OCI-LY1 (cell line): ENCODE data around the gene IMMP2L.

Experiments used
- H2AFZ ChIP-seq: fragments of 200-600 bp; sonication (generic), shearing (Covaris generic); 2 replicates; pipeline ENCODE4 v1.6.0; 2014; ENCODE audit warnings: antibody characterized with exemption, mild to moderate bottlenecking, low read length
- H3F3A ChIP-seq: fragments of 200-600 bp; sonication (generic), shearing (Covaris generic); 2 replicates; pipeline ENCODE4 v1.6.0; 2014; ENCODE audit warnings: mild to moderate bottlenecking, antibody characterized with exemption, low read length, moderate library complexity; ENCODE audit not compliant: insufficient read depth
- H3K27ac ChIP-seq: fragments of 200-600 bp; sonication (generic); 2 replicates; pipeline ENCODE4 v1.5.1; 2014; ENCODE audit warnings: low read length, mixed run types, mild to moderate bottlenecking, low read depth; ENCODE audit not compliant: poor library complexity, severe bottlenecking
- H3K27me3 ChIP-seq: fragments of 200-600 bp; sonication (generic); 2 replicates; pipeline ENCODE4 v1.6.0; 2014; ENCODE audit warnings: antibody characterized with exemption, mild to moderate bottlenecking, low read length, moderate library complexity; ENCODE audit not compliant: insufficient read depth
- H3K36me3 ChIP-seq: fragments of 200-600 bp; sonication (generic); 2 replicates; pipeline ENCODE4 v1.6.1; 2014; ENCODE audit warnings: mild to moderate bottlenecking, antibody characterized with exemption, low read length, moderate library complexity, mixed read lengths; ENCODE audit not compliant: insufficient read depth
- H3K4me1 ChIP-seq: fragments of 200-600 bp; sonication (generic); 2 replicates; pipeline ENCODE4 v1.5.1; 2014; ENCODE audit warnings: mild to moderate bottlenecking, low read length, moderate library complexity; ENCODE audit not compliant: insufficient read depth, severe bottlenecking
- H3K4me2 ChIP-seq: fragments of 200-600 bp; sonication (generic), shearing (Covaris generic); 2 replicates; pipeline ENCODE4 v1.6.1; 2014; ENCODE audit warnings: low read length
- H3K4me3 ChIP-seq: fragments of 200-600 bp; sonication (generic); 2 replicates; pipeline ENCODE4 v1.5.1; 2014; ENCODE audit warnings: low read length, low read depth, mild to moderate bottlenecking, mixed read lengths; ENCODE audit not compliant: poor library complexity, severe bottlenecking
- H3K79me2 ChIP-seq: fragments of 200-600 bp; shearing (Covaris generic); 2 replicates; pipeline ENCODE4 v1.6.1; 2016; ENCODE audit warnings: mixed run types, low read length, mixed read lengths; ENCODE audit not compliant: insufficient read depth
- H3K9ac ChIP-seq: fragments of 200-600 bp; sonication (generic), shearing (Covaris generic); 2 replicates; pipeline ENCODE4 v1.6.1; 2014; ENCODE audit warnings: mild to moderate bottlenecking, low read length, mixed read lengths
- H3K9me2 ChIP-seq: fragments of 200-600 bp; sonication (generic), shearing (Covaris generic); 2 replicates; pipeline ENCODE4 v1.6.1; 2014; ENCODE audit warnings: low read depth, mild to moderate bottlenecking, low read length, mixed read lengths
- H3K9me3 ChIP-seq: fragments of 200-600 bp; shearing (Covaris generic); 2 replicates; pipeline ENCODE4 v1.6.1; 2014; ENCODE audit warnings: low read length, mixed read lengths
- H4K20me1 ChIP-seq: fragments of 200-600 bp; sonication (generic), shearing (Covaris generic); 2 replicates; pipeline ENCODE4 v1.6.0; 2016; ENCODE audit warnings: mild to moderate bottlenecking, low read length; ENCODE audit not compliant: insufficient read depth
- CTCF ChIP-seq: fragments of 200-600 bp; sonication (generic), shearing (Covaris generic); IDR thresholded peaks from 2 replicates; pipeline ENCODE4 v1.5.1; 2017; ENCODE audit warnings: mild to moderate bottlenecking, antibody characterized with exemption, low read length, moderate library complexity, mixed read lengths
- EZH2 ChIP-seq: fragments of 200-600 bp; sonication (generic), shearing (Covaris generic); IDR thresholded peaks from 2 replicates; pipeline ENCODE4 v1.8.0; 2017; ENCODE audit warnings: borderline replicate concordance, mixed run types, mild to moderate bottlenecking, antibody characterized with exemption, low read length, moderate library complexity, mixed read lengths

Gene IMMP2L

DNA sequence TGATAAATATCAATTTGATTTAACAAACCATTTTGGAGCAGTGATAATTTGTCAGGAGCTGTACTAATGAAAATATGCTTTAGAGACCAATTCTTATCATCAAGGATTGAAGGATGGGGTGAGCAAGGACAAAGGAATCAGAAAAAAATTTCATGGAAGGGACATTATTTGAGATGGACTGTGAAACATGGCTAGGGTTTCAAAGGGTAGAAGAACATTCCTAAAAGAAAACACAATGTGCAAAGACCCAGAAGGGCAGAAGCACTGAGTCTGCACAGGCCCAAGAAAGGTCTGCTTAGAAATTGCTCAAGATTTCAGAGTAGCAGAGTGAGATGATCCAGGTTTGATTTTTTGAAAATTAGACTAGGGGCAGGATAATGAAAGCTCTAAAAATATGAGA lies 296.9 kb downstream of the IMMP2L start:
- H4K20me1 ChIP-seq, result no peaks in the 10 kb centered on the region
- no peak overlapping the region for H3K4me3 ChIP-seq
- no peak overlapping the region for H2AFZ ChIP-seq
- no peaks in the 10 kb centered on the region for H3K4me1 ChIP-seq
- no peaks in the 10 kb centered on the region for H3K9me3 ChIP-seq
- H3K4me2 ChIP-seq, result no peak overlapping the region
- no peak overlapping the region for H3K9ac ChIP-seq
- H3K27ac ChIP-seq, result no peak overlapping the region
- H3F3A ChIP-seq, result no peaks in the 10 kb centered on the region
- no peaks in the 10 kb centered on the region for H3K27me3 ChIP-seq
- no peaks in the 10 kb centered on the region for H3K79me2 ChIP-seq
- no peaks in the 10 kb centered on the region for H3K36me3 ChIP-seq
- H3K9me2 ChIP-seq, result no peaks in the 10 kb centered on the region
- TF ChIP-seq EZH2, result no peak
- no peak for TF ChIP-seq CTCF

DNA sequence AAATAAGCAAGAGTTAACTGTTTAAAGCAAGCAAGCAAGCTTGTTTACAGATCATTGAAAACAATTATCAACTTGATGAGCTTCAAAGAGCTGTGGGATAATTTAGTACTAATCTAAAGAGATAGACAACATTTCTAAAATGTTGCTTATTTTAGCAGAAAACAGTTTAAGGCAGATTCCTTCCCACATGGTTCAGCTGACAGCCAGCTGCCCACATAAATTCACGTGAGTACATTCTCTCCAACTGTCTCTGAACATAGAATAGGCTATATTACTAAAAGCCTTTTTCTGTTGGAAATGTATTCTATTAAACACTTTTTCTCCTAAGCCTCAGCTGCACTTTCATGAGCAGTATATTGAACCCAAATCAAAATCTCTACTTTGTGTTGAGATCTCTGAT lies 297.3 kb downstream of the IMMP2L start:
- H3K4me1 ChIP-seq, result no peaks in the 10 kb centered on the region
- no peak for TF ChIP-seq EZH2
- no peak for TF ChIP-seq CTCF
- no peaks in the 10 kb centered on the region for H3K79me2 ChIP-seq
- no peaks in the 10 kb centered on the region for H3K27me3 ChIP-seq
- no peaks in the 10 kb centered on the region for H3K9me2 ChIP-seq
- no peaks in the 10 kb centered on the region for H3K9me3 ChIP-seq
- no peaks in the 10 kb centered on the region for H3K36me3 ChIP-seq
- H2AFZ ChIP-seq, result no peak overlapping the region
- no peaks in the 10 kb centered on the region for H3F3A ChIP-seq
- no peaks in the 10 kb centered on the region for H4K20me1 ChIP-seq
- H3K4me2 ChIP-seq, result no peak overlapping the region
- H3K4me3 ChIP-seq, result no peak overlapping the region
- no peak overlapping the region for H3K27ac ChIP-seq
- H3K9ac ChIP-seq, result no peak overlapping the region

GRCh38 chr7:111264111-111264868 lies 298.0 kb downstream of the IMMP2L start:
- Histone ChIP-seq H3K36me3 (no peaks in the 10 kb centered on the region), H3K79me2 (no peaks in the 10 kb centered on the region), H2AFZ (no peak overlapping the region), H3K27ac (no peak overlapping the region), H3K9ac (no peak overlapping the region), H3K4me1 (no peaks in the 10 kb centered on the region), H4K20me1 (no peaks in the 10 kb centered on the region), H3K9me2 (no peaks in the 10 kb centered on the region), H3K9me3 (no peaks in the 10 kb centered on the region), H3K4me3 (no peak overlapping the region), H3F3A (no peaks in the 10 kb centered on the region), H3K4me2 (no peak overlapping the region), H3K27me3 (no peaks in the 10 kb centered on the region)
- TF ChIP-seq CTCF, result no peak
- TF ChIP-seq EZH2, result no peak
